ENCODE data around the gene LEUTX. TPM values are rescaled to one million over a fixed set of nuclear protein-coding genes. Genes with fewer than 3 reads are reported as not detected.
"Not testable (repeated sequence)": the region's sequence is repeated elsewhere in the genome, so short reads cannot be mapped to it uniquely, and the experiment has no call there.

LEUTX gene
- total RNA-seq, 2 experiments from 2014 or later = 0.35 TPM; not detected in 1

GRCh38 chr19:39796000-39796498 lies 17.4 kb downstream of the LEUTX start:
- no peak for DNase-seq
- Mint-ChIP-seq H3K27ac (no peak overlapping the region), H3K4me1 (peaks cover 14% of the 10 kb centered on the region), H3K36me3 (ENCODE audit: low read depth) (no peaks in the 10 kb centered on the region), H3K9me3 (no peaks in the 10 kb centered on the region), H3K4me3 (no peak overlapping the region), H3K27me3 (peaks cover 20% of the 10 kb centered on the region)
- ChIA-PET CTCF (interaction anchor here (0.5 to 3.2 kb wide), 5 partner anchors 15 to 175 kb away, joined by 3 to 30 read pairs (median 3); partner anchors contain the start of gene PSMC4), POLR2A (interaction anchor here (1.5 kb wide), 2 partner anchors 29 to 48 kb away, joined by 3 read pairs; no protein-coding TSS in a partner anchor)

- Mint-ChIP-seq H3K27ac (no peak overlapping the region), H3K4me3 (no peak overlapping the region), H3K4me1 (peaks cover 14% of the 10 kb centered on the region), H3K27me3 (peaks cover 20% of the 10 kb centered on the region), H3K36me3 (ENCODE audit: low read depth) (no peaks in the 10 kb centered on the region), H3K9me3 (no peaks in the 10 kb centered on the region)
- ChIA-PET POLR2A (interaction anchor here (1.5 kb wide), 1 partner anchor 47 kb away, joined by 3 read pairs; no protein-coding TSS in a partner anchor), CTCF (interaction anchor here (1.6 to 3.2 kb wide), 2 partner anchors 46 to 173 kb away, joined by 3 to 30 read pairs; partner anchors contain the start of gene PSMC4)
- no peak for DNase-seq
These were observed 18.4 kb downstream of the LEUTX start for GRCh38 chr19:39797083-39797482.

DNA sequence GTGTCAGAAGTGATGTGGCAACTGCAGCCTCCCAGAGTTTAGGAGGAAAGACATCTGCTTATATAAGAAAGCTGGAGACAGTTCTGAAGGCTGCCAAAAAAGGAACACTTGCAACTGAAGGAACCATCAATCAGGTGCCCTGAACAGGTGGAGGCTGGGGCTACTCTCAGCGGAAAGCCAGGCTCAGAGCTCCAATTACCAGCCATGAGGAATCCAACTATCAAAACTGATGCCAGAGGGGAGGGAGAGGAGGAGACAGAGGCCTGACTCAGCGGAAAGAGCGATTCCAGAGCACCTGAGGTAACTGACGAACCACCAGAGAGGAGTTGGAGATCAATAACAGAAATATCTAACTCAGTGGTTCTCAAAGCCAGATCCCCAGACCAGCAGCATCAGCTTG lies 24.3 kb downstream of the LEUTX start:
- H3K27ac Mint-ChIP-seq = no peak overlapping the region
- H3K4me3 Mint-ChIP-seq = no peak overlapping the region
- no peaks in the 10 kb centered on the region for H3K9me3 Mint-ChIP-seq
- H3K36me3 Mint-ChIP-seq (ENCODE audit: low read depth) = no peaks in the 10 kb centered on the region
- DNase-seq = no peak
- H3K4me1 Mint-ChIP-seq = no peaks in the 10 kb centered on the region
- POLR2A ChIA-PET = interaction anchor here (0.9 kb wide), 1 partner anchor 31 kb away, joined by 3 read pairs; the partner anchor contains the start of gene DYRK1B
- CTCF ChIA-PET = interaction anchor here (1.1 to 3.4 kb wide), 2 partner anchors 10 to 41 kb away, joined by 5 to 18 read pairs; no protein-coding TSS in a partner anchor
- peaks cover 11% of the 10 kb centered on the region for H3K27me3 Mint-ChIP-seq

- CTCF ChIA-PET = interaction anchor here (0.6 to 0.7 kb wide), 2 partner anchors 16 to 30 kb away, joined by 3 read pairs; no protein-coding TSS in a partner anchor
- DNase-seq = no peak
- Mint-ChIP-seq H3K36me3 (ENCODE audit: low read depth) (no peaks in the 10 kb centered on the region), H3K27ac (no peak overlapping the region), H3K4me1 (no peaks in the 10 kb centered on the region), H3K9me3 (no peaks in the 10 kb centered on the region), H3K4me3 (no peak overlapping the region), H3K27me3 (peaks cover 9% of the 10 kb centered on the region)
- POLR2A ChIA-PET = no interaction called here
These were observed 26.4 kb downstream of the LEUTX start for GRCh38 chr19:39805104-39805503.

DNA sequence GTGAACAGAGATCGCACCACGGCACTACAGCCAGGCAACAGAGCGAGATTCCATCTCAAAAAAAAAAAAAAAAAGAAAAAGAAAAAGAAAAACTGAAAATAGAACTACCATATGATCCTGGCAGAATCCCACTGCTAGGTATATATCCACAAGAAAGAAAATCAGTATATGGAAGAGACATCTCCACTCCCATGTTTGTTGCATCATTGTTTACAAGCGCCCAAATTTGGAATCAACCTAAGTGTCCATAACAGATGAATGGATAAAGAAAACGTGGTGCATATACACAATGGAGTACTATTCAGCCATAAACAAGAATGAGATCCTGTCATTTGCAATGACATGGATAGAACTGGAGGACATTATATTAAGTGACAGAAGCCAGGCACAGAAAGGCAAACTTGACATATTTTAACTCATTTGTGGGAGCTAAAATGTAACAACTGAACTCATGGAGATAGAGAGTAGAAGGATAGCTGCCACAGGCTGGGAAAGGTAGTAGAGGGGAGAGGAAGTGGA lies 29.3 kb downstream of the LEUTX start:
- Mint-ChIP-seq H3K4me3 (no peak overlapping the region), H3K4me1 (no peaks in the 10 kb centered on the region), H3K36me3 (ENCODE audit: low read depth) (no peaks in the 10 kb centered on the region), H3K27me3 (peaks cover 6% of the 10 kb centered on the region), H3K27ac (no peak overlapping the region), H3K9me3 (no peaks in the 10 kb centered on the region)
- no peak for DNase-seq
- CTCF ChIA-PET = interaction anchor here (0.8 to 1.0 kb wide), 3 partner anchors 15 to 34 kb away, joined by 3 read pairs; no protein-coding TSS in a partner anchor
- POLR2A ChIA-PET = no interaction called here

DNA sequence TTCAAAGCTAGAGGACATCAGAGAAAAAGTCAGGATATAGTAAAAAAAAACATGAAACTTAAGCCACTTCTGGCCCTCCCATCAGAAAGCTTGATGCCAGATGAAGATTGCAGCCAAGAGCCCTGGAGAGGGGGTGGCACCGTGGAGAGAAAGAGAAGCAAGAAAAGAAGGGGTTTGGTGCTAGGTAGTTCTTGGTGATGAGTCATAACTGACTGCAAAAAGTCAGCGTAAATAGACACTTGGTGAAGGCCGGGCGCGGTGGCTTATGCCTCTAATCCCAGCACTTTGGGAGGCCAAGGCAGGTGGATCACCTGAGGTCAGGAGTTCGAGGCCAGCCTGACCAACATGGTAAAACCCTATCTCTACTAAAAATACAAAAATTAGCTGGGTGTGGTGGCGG lies 30.0 kb downstream of the LEUTX start:
- H3K4me3 Mint-ChIP-seq; H3K9me3 Mint-ChIP-seq; POLR2A ChIA-PET; H3K36me3 Mint-ChIP-seq (ENCODE audit: low read depth); H3K27ac Mint-ChIP-seq; H3K27me3 Mint-ChIP-seq; DNase-seq; H3K4me1 Mint-ChIP-seq: not testable (repeated sequence)
- CTCF ChIA-PET = interaction anchor here (0.9 to 1.0 kb wide), 3 partner anchors 16 to 41 kb away, joined by 3 read pairs; no protein-coding TSS in a partner anchor

- Mint-ChIP-seq H3K4me1 (no peaks in the 10 kb centered on the region), H3K9me3 (no peaks in the 10 kb centered on the region), H3K27ac (no peak overlapping the region), H3K4me3 (no peak overlapping the region), H3K36me3 (ENCODE audit: low read depth) (no peaks in the 10 kb centered on the region), H3K27me3 (peaks cover under 1% of the 10 kb centered on the region)
- ChIA-PET CTCF (interaction anchor here (0.9 kb wide), 1 partner anchor 42 kb away, joined by 3 read pairs; no protein-coding TSS in a partner anchor), POLR2A (no interaction called here)
- no peak for DNase-seq
These were observed 30.7 kb downstream of the LEUTX start for GRCh38 chr19:39809368-39809767.

- CTCF ChIA-PET = no interaction called here
- no peaks in the 10 kb centered on the region for H3K36me3 Mint-ChIP-seq (ENCODE audit: low read depth)
- no peak overlapping the region for H3K4me3 Mint-ChIP-seq
- DNase-seq = no peak
- no peak overlapping the region for H3K27ac Mint-ChIP-seq
- H3K9me3 Mint-ChIP-seq = no peaks in the 10 kb centered on the region
- no peaks in the 10 kb centered on the region for H3K4me1 Mint-ChIP-seq
- H3K27me3 Mint-ChIP-seq = no peaks in the 10 kb centered on the region
- POLR2A ChIA-PET = no interaction called here
These were observed 31.8 kb downstream of the LEUTX start for GRCh38 chr19:39810424-39810823.

DNA sequence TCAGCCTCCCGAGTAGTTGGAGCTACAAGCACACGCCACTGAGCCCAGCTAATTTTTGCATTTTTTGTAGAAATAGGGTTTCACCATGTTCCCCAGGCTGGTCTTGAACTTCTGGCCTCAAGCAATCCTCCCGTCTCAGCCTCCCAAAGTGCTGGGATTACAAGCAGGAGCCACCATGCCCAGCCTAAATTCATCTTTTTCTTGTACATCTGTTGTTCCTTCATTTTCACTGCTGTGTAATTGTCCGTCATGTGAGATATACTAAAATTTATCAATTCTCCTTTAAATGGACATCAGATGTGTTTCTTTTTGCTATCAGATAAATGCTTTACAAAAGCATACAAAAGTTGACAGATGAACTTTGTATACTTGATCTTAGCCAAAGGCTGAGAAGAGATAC lies 32.4 kb downstream of the LEUTX start:
- no peaks in the 10 kb centered on the region for H3K27me3 Mint-ChIP-seq
- ChIA-PET POLR2A (no interaction called here), CTCF (interaction anchor here (0.6 to 0.7 kb wide), 2 partner anchors 15 to 31 kb away, joined by 3 to 5 read pairs; no protein-coding TSS in a partner anchor)
- no peaks in the 10 kb centered on the region for H3K4me1 Mint-ChIP-seq
- no peaks in the 10 kb centered on the region for H3K36me3 Mint-ChIP-seq (ENCODE audit: low read depth)
- no peaks in the 10 kb centered on the region for H3K9me3 Mint-ChIP-seq
- no peak overlapping the region for H3K4me3 Mint-ChIP-seq
- no peak overlapping the region for H3K27ac Mint-ChIP-seq
- no peak for DNase-seq

GRCh38 chr19:39813264-39813993 lies 34.8 kb downstream of the LEUTX start:
- Mint-ChIP-seq H3K27me3 (no peaks in the 10 kb centered on the region), H3K27ac (no peak overlapping the region), H3K4me1 (no peaks in the 10 kb centered on the region), H3K9me3 (no peaks in the 10 kb centered on the region), H3K36me3 (ENCODE audit: low read depth) (no peaks in the 10 kb centered on the region), H3K4me3 (no peak overlapping the region)
- ChIA-PET CTCF (interaction anchor here (1.3 kb wide), 1 partner anchor 21 kb away, joined by 5 read pairs; no protein-coding TSS in a partner anchor), POLR2A (no interaction called here)
- DNase-seq = no peak

- H3K36me3 Mint-ChIP-seq (ENCODE audit: low read depth); POLR2A ChIA-PET; H3K4me1 Mint-ChIP-seq; H3K27ac Mint-ChIP-seq; DNase-seq; H3K9me3 Mint-ChIP-seq; H3K4me3 Mint-ChIP-seq; H3K27me3 Mint-ChIP-seq: not testable (repeated sequence)
- CTCF ChIA-PET = interaction anchor here (1.3 kb wide), 1 partner anchor 21 kb away, joined by 5 read pairs; no protein-coding TSS in a partner anchor
These were observed 35.5 kb downstream of the LEUTX start for GRCh38 chr19:39814111-39814510.

DNA sequence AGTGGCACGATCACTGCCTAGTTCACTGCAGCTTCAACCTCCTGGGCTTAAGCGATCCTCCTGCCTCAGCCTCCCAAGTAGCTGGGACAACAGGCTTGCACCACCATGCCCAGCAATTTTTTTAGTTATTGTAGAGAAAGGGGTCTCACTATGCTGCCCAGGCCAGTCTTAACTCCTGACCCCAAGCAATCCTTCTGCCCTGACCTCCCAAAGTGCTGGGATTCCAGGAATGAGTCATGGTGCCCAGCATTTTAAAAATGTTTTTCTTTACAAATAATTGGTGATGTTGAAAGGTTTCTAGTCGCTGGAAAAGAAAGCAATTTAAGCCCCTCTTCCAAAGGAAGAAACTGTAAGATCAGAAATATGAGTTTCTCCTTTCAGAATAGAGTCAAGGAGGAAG lies 35.9 kb downstream of the LEUTX start:
- no peaks in the 10 kb centered on the region for H3K9me3 Mint-ChIP-seq
- CTCF ChIA-PET = interaction anchor here (1.3 kb wide), 1 partner anchor 22 kb away, joined by 5 read pairs; no protein-coding TSS in a partner anchor
- H3K27me3 Mint-ChIP-seq = no peaks in the 10 kb centered on the region
- H3K27ac Mint-ChIP-seq = no peak overlapping the region
- no peak overlapping the region for H3K4me3 Mint-ChIP-seq
- DNase-seq = no peak
- POLR2A ChIA-PET = no interaction called here
- H3K4me1 Mint-ChIP-seq = no peaks in the 10 kb centered on the region
- H3K36me3 Mint-ChIP-seq (ENCODE audit: low read depth) = no peaks in the 10 kb centered on the region

DNA sequence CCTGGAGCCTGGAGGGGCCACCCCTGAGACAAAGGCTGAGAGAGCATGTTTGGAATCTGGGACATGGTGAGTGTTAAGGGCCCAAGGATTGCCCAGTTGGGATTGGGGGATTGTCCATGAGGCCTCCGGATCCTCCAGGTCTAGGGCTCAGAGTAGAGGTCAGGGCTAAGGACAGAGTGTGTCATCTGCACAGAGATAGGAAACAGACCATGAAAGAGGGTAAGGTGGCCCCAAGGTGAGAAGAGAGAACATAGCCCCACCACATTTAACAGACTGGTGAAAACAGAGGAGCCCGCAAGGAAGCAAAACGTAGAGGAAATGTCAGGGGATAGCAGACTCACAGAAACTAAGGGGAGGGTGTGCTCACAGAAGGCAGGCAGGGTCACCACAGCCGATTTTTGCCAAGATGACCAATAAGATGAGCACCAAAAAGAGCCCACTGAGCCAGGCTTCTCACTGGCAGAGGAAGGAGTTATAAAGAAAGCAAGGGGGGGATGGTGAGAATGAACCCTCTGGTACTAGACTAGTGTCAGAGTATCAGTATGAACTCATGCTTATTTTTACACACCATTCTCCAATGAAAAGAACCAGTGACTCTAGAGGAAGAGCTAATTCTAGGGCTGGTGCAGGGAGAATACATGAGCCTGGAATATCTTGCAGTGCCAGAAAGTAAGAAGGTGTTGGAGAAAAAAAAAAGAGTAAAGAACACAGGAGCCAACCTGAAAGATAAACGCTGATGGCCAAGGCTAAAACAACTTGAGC lies 37.8 kb downstream of the LEUTX start:
- Mint-ChIP-seq H3K4me1 (no peaks in the 10 kb centered on the region), H3K27me3 (no peaks in the 10 kb centered on the region), H3K36me3 (ENCODE audit: low read depth) (no peaks in the 10 kb centered on the region), H3K9me3 (no peaks in the 10 kb centered on the region), H3K27ac (no peak overlapping the region), H3K4me3 (no peak overlapping the region)
- ChIA-PET POLR2A (no interaction called here), CTCF (no interaction called here)
- no peak for DNase-seq

All from activated CD4-positive, alpha-beta memory T cell treated with anti-CD3 and anti-CD28 coated beads, Interleukin-2, amount 10 ng/mL, durations not matched to agents 7 days and 5 days (primary cell).